Breast epithelium (tissue), 3 donors: Measurements from ENCODE around the gene IER3.

Source experiments
- POLR2A ChIP-seq: fragments of 450-650 bp; IDR thresholded peaks from one replicate; pipeline ENCODE4 v1.6.1; 2016; ENCODE audit warnings: antibody characterized with exemption, mild to moderate bottlenecking, moderate library complexity
- POLR2AphosphoS5 ChIP-seq, 3 donors: sonication (generic); formaldehyde crosslinking; IDR thresholded peaks; one replicate each; pipeline ENCODE4 v1.6.1; 2017; ENCODE audit warnings: antibody characterized with exemption in 3 of 3
- TF ChIP-seq, protein P1 (sequence below), 3 donors: fragments of 450-650 bp; IDR thresholded peaks; one replicate each; pipeline ENCODE4 v1.5.1; 2016 to 2017; ENCODE audit warnings: antibody characterized with exemption in 3 of 3, mild to moderate bottlenecking in 3 of 3, moderate library complexity in 3 of 3

DNA sequence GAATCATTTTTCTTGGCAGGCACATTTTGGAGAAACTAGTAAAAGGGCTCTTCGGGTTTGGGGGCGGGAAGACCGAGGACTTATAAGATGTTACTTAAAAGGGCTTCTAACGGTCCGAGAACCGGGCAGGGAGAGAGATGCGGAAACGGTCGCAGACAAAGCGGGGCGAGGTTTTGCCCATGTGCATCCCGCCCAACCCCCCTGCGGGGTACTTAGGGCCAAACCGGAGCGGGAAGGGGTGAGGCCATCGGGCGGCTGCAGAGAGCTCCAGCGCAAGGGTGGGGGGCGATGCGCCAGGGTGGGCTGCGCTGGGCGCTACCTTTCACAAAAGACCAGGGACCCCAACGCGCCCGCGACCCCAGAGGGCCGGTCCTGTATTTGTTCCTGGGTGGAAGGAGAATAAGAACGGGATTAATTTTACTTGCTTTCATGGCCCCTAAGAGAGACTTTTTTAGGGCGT is 23.6 kb downstream of the IER3 start:
- TF ChIP-seq, protein P1, sequence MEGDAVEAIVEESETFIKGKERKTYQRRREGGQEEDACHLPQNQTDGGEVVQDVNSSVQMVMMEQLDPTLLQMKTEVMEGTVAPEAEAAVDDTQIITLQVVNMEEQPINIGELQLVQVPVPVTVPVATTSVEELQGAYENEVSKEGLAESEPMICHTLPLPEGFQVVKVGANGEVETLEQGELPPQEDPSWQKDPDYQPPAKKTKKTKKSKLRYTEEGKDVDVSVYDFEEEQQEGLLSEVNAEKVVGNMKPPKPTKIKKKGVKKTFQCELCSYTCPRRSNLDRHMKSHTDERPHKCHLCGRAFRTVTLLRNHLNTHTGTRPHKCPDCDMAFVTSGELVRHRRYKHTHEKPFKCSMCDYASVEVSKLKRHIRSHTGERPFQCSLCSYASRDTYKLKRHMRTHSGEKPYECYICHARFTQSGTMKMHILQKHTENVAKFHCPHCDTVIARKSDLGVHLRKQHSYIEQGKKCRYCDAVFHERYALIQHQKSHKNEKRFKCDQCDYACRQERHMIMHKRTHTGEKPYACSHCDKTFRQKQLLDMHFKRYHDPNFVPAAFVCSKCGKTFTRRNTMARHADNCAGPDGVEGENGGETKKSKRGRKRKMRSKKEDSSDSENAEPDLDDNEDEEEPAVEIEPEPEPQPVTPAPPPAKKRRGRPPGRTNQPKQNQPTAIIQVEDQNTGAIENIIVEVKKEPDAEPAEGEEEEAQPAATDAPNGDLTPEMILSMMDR (IDR thresholded peaks at IDR 0.05): no peak
- TF ChIP-seq POLR2A (no peak), POLR2AphosphoS5 (IDR thresholded peaks at IDR 0.05) (peak in 2 of 3 donors; percentile 8 to 48)
